Mesothelial cell of epicardium (in vitro differentiated cells): ENCODE results near the gene APRT. TPM values are rescaled to one million over a fixed set of nuclear protein-coding genes. Genes with fewer than 3 reads are reported as not detected.
"Not testable (repeated sequence)": the region's sequence is repeated elsewhere in the genome, so short reads cannot be mapped to it uniquely, and the experiment has no call there.

Experiments used
- DNase-seq, 2 experiments: peaks; one replicate each; pipeline ENCODE4 v3.0.0; 2021; ENCODE audit warnings: low spot score in 2 of 2; ENCODE audit not compliant: unreplicated experiment in 2 of 2
- H3K27ac Mint-ChIP-seq: 2 replicates; pipeline ENCODE4 v1.8.0; 2021; ENCODE audit warnings: mixed read lengths
- H3K27me3 Mint-ChIP-seq: 2 replicates; pipeline ENCODE4 v1.8.0; 2021; ENCODE audit warnings: low read depth, mixed read lengths
- H3K36me3 Mint-ChIP-seq: 2 replicates; pipeline ENCODE4 v1.8.0; 2021; ENCODE audit warnings: mixed read lengths
- H3K4me1 Mint-ChIP-seq: 2 replicates; pipeline ENCODE4 v1.8.0; 2021; ENCODE audit warnings: mixed read lengths
- H3K4me3 Mint-ChIP-seq: 2 replicates; pipeline ENCODE4 v1.8.0; 2021; ENCODE audit warnings: mild to moderate bottlenecking, moderate library complexity, mixed read lengths
- H3K9me3 Mint-ChIP-seq: 2 replicates; pipeline ENCODE4 v1.8.0; 2021; ENCODE audit warnings: mixed read lengths
- total RNA-seq: library from RNA; stranded (reverse); gene quantifications from 3 replicates; pipeline ENCODE4 v1.2.1, GENCODE V29; 2021
- TF ChIP-seq, protein P1 (sequence below): fragments of 200-600 bp; sonication (generic); IDR thresholded peaks from one replicate; pipeline ENCODE4 v1.5.0; 2021; ENCODE audit warnings: antibody characterized with exemption; ENCODE audit not compliant: unreplicated experiment

The APRT gene
- total RNA-seq, 1 donor from 2014 or later, result 96.2 TPM

DNA sequence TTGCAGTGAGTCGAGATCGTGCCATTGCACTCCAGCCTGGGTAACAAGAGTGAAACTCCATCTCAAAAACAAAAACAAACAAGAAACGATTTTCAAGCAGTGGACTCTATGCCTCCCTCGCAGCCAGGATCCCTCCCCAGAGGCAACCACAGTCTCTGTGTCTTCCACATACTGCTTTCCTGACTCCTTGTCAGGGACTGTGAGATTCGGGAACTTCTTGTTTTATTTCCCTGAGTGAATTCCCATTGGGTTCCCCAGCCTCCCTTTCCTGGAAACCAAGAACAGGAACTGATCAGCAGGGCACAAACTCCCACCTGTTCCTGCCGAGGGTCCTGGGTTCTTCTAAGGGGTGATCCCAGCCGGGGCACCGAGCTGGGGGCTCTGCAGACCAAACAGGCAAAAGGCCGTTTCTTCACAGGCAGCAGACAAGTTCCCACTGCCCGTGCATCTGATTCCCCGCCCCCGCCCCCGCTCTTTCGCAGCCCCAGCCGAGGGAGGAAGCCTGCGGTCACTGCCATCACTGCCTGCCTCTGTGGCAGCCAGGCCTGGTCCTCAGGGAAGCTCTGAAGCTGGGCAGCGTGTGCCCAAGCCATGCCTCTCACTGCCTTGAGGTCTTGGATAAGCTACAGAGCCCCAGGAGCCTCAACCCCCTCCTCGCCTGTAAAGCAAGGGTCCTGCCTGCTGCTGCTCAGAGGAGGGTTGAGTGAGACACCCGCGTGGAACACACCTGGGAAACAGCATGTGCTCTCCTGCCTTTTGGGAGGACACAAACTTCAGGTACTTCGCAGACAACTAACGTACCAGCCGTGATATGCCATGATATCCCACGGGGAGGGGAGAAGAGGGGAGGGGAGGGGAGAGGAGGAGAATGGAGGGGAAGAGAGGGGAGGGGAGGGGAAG is 21.2 kb downstream of the APRT start:
- Mint-ChIP-seq H3K4me3 (no peak overlapping the region), H3K27me3 (peaks cover 11% of the 10 kb centered on the region), H3K36me3 (no peaks in the 10 kb centered on the region), H3K27ac (no peak overlapping the region), H3K9me3 (no peaks in the 10 kb centered on the region), H3K4me1 (no peaks in the 10 kb centered on the region)
- no peak for DNase-seq
- TF ChIP-seq, protein P1, sequence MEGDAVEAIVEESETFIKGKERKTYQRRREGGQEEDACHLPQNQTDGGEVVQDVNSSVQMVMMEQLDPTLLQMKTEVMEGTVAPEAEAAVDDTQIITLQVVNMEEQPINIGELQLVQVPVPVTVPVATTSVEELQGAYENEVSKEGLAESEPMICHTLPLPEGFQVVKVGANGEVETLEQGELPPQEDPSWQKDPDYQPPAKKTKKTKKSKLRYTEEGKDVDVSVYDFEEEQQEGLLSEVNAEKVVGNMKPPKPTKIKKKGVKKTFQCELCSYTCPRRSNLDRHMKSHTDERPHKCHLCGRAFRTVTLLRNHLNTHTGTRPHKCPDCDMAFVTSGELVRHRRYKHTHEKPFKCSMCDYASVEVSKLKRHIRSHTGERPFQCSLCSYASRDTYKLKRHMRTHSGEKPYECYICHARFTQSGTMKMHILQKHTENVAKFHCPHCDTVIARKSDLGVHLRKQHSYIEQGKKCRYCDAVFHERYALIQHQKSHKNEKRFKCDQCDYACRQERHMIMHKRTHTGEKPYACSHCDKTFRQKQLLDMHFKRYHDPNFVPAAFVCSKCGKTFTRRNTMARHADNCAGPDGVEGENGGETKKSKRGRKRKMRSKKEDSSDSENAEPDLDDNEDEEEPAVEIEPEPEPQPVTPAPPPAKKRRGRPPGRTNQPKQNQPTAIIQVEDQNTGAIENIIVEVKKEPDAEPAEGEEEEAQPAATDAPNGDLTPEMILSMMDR, result no peak

GRCh38 chr16:88789594-88789993 is 22.1 kb downstream of the APRT start:
- TF ChIP-seq, protein P1, result no peak
- Mint-ChIP-seq H3K9me3 (no peaks in the 10 kb centered on the region), H3K27ac (no peak overlapping the region), H3K4me1 (no peaks in the 10 kb centered on the region), H3K36me3 (no peaks in the 10 kb centered on the region), H3K27me3 (peaks cover 11% of the 10 kb centered on the region), H3K4me3 (no peak overlapping the region)
- DNase-seq, result no peak

DNA sequence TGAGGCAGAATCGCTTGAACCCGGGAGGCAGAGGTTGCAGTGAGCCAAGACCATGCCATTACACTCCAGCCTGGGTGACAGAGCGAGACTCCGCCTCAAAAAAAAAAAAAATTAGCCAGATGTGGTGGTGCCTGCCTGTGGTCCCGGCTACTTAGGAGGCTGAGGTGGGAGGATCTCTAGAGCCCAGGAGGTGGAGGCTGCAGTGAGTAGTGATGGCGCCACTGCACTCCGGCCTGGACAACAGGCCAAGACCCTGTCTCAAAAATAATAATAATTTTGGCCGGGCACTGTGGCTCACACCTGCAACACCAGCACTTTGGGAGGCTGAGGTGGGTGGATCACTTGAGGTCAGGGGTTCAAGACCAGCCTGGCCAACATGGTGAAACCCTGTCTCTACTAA is 23.0 kb downstream of the APRT start:
- not testable (repeated sequence) for H3K9me3 Mint-ChIP-seq, H3K36me3 Mint-ChIP-seq, H3K4me1 Mint-ChIP-seq, DNase-seq, H3K4me3 Mint-ChIP-seq, H3K27ac Mint-ChIP-seq
- peaks cover 11% of the 10 kb centered on the region for H3K27me3 Mint-ChIP-seq

GRCh38 chr16:88787579-88788314 is 24.0 kb downstream of the APRT start:
- Mint-ChIP-seq H3K4me3 (no peak overlapping the region), H3K9me3 (no peaks in the 10 kb centered on the region), H3K27me3 (peaks cover 11% of the 10 kb centered on the region), H3K4me1 (peaks cover 10% of the 10 kb centered on the region), H3K27ac (no peak overlapping the region), H3K36me3 (no peaks in the 10 kb centered on the region)
- TF ChIP-seq, protein P1, result no peak
- DNase-seq, result no peak

DNA sequence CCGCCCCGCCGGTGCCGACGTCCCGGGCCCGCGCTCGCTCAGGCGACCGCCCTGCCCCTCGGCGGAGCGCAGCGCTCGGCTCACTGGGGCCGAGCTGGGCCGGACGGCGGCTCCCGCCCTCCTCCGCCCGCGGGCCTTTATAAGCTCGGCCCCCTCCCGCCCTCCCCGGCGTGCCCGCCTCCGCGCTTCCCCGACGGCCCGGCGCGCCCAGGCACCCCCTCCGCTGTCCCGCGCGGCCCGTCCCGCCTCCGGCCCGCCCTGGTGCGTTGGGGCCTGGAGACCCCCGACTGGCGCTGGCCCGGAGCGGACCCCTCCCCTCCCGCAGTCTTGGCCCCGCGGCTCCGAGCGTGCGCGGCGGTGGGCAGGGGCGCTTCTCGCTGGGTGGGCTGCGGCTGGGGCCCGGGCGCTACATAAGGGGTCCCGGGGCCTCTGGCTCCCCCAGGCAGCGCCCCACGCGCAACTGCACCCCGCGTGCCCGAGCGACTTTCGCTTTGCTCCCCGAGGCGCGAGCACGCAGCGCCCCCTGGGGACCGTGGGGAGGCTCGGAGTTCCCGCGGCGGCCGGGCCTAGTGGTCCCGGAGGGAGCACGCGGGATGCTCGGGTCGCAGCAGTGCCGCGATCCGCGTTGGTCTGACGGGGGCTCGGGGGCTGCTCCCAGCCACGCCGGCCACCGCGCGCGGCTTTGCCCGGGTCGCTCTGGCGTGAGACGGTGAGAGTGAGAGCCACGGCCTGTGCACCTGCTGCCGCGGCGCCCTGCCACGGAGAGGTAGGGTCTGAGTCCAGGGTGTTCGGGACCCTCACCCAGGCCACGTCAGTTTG is 26.4 kb downstream of the APRT start, which contains the start of gene PIEZO1:
PIEZO1 (minus strand) TSS at position 115 of the 819 bp plus-strand sequence. CDS start 256 bp downstream, outside the sequence.
- Mint-ChIP-seq H3K27ac (peak within 1 kb of the TSS; percentile 97), H3K9me3 (no peaks in the 10 kb centered on the region), H3K27me3 (peaks cover 5% of the 10 kb centered on the region), H3K4me3 (peak within 1 kb of the TSS; percentile 74), H3K4me1 (peaks cover 22% of the 10 kb centered on the region), H3K36me3 (no peaks in the 10 kb centered on the region)
- peak; percentile 66 to 86 for DNase-seq
- TF ChIP-seq, protein P1, result peak; percentile 87
